Stimulated activated CD4-positive, alpha-beta T cell treated with anti-CD3 and anti-CD28 coated beads, TNF-alpha, amount 100 ng/mL, for 48 hours (primary cell): Measurements from ENCODE around the gene ZMYND10.

ENCODE experiments used
- DNase-seq, 3 donors: peaks; one replicate each; pipeline ENCODE4 v3.0.0-alpha.2; 2020; ENCODE audit warnings: low read depth in 3 of 3

The ZMYND10 gene

GRCh38 chr3:50345008-50345407 is 524 bp downstream of the ZMYND10 start:
- DNase-seq = no peak

DNA sequence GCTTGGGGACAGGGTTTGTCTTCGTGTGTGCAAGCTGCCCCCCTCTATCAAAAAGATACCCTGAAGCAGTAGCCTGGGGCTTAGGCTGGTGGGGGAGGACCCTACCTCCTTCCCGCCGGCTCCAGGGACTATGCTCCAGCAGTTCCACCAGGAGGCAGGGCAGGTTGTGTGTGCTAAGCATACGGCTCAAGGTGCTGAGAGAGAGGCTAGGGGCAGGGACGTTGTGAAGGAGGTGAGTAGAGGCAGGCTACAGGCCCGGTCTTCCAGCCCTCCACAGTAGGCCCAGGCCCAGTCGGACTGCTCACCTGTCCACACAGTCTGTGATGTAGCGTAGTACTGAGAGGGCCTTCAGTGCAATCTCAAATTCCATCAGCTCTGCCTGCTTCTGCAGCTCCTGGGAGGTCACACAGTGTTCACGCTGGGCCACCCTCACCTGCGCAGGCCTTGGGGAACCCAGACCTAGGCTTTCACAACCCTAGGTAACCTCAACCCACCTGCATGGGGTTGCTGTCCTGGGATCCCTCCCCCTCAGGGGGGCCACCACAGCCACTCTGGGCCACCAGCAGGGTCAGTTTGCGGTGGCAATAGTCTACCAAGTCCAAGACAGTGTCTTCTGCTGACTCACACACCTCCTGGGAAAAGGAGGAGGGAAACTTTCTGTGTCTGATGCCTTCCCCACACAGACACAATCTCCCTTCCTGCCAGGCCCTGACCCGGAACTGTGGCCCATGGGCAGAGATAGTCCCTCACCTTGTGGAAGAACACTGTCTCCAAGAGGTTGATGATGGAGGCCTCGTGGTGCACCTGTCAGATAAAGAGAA is 2.5 kb downstream of the ZMYND10 start:
- no peak for DNase-seq

- no peak for DNase-seq
Measured at GRCh38 chr3:50341996-50342650, 3.4 kb downstream of the ZMYND10 start.

DNA sequence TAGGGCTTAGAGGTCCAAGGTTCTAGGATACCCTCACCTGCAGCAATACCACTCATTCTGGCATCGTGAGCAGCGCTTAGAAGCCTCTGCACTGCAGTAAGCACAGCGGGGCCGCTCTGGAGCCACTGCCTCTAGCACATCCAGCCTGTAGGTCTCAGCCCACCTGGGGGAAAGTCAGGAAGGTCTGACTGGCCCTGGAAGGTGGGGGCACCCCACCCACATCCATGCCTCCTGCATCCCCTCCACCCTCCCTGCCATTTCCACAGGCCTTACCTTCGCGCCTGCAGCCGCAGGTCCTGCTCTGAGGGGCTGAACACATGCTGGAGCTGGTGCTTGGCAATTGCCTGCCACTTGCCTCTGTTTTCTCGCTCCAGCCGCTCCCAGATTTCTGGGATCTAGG is 4.0 kb downstream of the ZMYND10 start:
- DNase-seq = no peak

GRCh38 chr3:50340448-50341329 is 4.8 kb downstream of the ZMYND10 start, which contains the start of gene RASSF1:
RASSF1 (minus strand) TSS chr3:50340836; CDS start chr3:50340805, 31 bp downstream.
- peak in 2 of 3 donors; percentile 56 to 65 for DNase-seq

DNA sequence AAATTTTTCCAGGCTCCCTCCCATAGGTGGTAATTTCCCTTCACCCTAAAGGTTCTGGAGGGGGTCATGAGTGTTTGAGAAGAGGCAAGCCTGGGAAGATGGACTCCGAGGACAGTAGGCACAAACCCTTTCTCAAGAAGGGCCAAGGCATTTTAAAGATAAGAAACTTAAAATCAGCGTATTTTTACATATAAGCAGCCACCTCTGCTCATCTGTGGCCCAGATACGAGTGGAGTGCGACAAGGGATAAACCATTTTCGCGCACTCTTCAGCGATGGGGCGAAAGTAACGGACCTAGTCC is 5.4 kb downstream of the ZMYND10 start:
- DNase-seq = no peak

DNA sequence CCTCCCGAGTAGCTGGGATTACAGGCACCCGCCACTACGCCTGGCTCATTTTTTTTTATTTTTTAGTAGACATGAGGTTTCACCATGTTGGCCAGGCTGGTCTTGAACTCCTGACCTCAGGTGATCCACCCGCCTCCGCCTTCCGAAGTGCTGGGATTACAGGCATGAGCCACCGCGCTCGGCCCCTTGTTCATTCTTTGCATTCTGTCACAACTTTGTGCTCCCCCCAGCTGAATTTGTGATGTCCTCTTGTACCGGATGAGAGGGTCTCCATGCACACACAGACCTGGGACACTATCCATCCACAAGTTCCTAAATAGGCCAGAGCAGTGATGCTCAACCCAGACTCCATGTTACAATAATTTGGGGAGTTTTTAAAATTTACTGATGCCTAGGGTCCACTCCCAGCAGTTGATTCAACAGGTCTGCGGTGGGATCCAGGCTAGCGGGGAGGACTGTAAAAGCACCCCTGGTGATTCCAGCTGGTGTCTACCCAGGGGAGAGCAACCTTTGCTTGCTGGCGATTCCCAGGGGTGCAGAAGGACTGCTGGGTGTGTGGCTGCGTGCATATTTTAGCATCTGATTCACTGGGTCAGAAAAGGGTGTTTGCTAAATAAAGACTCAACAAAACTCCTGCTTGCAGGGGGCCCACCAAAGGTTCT is 5.9 kb downstream of the ZMYND10 start:
- no peak for DNase-seq

DNA sequence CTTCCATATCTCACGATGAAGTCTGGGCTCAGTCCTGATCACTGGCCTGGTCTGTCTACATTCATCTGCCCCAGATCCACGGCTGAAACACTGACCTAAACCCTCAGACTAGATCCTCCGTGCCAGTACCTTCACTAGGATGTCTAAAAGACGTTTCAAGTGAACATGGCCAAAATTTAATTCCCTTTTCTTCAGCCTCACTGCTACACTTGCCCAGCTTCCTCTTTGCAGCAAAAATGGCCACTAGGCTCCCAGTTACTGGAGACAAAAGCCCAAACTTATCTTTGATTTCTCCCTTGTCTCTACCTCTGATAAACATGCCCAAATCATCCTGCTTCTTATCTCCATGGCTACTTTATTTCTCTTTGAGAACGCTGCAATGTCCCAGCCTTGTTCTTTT is 6.6 kb downstream of the ZMYND10 start:
- DNase-seq = no peak

DNA sequence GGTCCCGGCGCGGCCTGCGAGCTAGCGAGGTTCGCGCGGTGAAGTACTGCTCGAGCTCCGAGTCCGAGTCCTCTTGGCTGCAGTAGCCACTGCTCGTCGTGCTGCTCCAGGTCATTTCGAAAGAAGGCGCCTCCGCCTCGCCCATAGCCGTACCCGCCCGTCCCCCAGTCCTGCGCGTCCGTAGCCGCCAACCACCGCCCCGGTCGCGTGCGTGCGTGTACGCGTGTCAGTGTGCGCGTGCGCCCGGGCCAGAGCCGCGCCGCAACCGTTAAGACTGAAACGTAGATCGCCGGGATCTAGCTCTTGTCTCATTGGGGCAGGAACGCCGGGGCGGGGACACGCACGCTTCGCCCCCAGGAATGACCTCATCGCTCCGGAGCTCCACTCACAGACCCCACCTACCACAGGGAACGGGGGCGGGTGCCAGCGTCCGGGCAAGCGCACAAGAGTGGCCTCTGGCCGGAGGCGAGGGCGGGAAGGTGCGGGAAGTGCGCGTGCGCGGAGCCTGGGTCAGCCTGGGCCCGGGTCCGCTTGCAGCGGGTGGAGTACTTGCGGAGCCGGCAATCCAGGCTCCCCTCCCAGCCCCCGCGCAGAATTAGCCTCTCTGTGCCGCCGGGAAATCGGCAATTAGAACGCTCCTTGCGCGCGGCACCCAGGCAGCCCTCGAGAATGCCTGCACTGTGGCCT is 8.2 kb downstream of the ZMYND10 start:
- DNase-seq = peak; percentile 94 to 97 (median 95)

GRCh38 chr3:50336452-50337174 is 8.9 kb downstream of the ZMYND10 start:
- DNase-seq = no peak

DNA sequence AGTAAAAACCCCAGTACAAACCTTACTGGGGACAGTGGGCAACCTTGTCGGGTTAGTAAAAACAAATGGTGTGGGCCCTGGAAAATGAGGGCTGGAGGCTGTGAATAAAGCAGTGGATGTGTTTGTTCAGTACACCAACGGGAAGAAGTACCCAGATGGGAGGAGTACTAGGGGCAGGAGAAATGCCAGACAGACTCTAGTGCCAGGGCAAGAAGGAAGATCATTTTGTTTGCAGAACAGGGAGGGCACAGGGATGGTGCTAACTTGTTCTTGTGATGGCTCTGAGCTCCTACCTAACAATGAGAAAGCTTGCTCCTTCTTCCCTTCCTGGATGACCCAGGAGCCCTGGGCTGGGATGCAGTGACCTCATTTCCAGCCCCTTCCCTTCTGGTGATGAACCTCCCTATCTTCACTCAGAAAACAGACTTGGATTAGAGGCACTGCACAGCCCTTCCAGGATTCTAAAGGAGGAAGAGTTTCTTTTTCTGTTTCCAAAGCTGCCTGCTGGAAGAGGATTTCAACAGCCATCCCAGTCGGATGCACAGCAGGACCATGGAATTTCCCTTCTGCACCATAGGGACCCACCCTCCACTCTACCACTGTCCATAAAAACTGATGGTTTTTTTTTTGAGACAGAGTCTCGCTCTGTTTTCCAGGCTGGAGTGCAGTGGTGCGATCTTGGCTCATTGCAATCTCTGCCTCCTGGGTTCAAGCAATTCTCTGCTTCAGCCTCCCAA is 11.0 kb downstream of the ZMYND10 start:
- no peak for DNase-seq

DNA sequence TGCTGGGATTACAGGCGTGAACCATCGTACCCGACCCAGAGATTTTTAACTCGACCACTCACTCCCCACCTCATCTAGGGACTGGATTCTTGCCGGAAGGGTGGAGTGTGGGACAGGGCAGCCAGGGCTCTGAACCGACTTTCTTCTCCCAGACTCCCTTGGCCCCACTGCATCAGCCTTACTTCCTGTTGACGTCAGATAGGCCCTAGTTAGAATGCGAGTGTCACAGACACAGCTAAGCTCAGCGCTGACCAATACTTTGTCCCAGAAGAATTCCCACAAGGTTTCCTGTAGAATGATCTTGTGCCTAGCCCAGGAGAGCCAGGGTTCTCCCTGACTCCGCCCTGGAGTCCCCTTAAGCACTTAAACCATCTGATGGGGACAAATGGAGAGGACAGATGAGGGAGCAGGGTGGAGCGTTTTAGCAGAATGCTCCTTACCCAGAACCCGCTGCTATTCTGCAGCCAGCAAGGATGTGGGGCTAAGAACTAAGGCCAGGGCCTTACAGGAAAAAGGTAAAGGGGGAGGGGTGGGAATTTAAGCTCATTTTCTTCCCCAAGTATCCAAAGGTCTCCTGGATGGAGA is 11.7 kb downstream of the ZMYND10 start:
- DNase-seq = no peak

- DNase-seq = no peak
Measured at GRCh38 chr3:50331364-50331907, 14.1 kb downstream of the ZMYND10 start.

GRCh38 chr3:50330330-50330729 is 15.2 kb downstream of the ZMYND10 start:
- no peak for DNase-seq

- DNase-seq = peak; percentile 86 to 93 (median 92)
Measured at GRCh38 chr3:50327943-50328691, 17.4 kb downstream of the ZMYND10 start, which contains the start of gene TUSC2. TUSC2 (minus strand) TSS chr3:50328223; CDS start chr3:50328099, 124 bp downstream.

GRCh38 chr3:50327129-50327528 is 18.4 kb downstream of the ZMYND10 start:
- DNase-seq = no peak

- DNase-seq = no peak
Measured at GRCh38 chr3:50326182-50326541, 19.4 kb downstream of the ZMYND10 start.

DNA sequence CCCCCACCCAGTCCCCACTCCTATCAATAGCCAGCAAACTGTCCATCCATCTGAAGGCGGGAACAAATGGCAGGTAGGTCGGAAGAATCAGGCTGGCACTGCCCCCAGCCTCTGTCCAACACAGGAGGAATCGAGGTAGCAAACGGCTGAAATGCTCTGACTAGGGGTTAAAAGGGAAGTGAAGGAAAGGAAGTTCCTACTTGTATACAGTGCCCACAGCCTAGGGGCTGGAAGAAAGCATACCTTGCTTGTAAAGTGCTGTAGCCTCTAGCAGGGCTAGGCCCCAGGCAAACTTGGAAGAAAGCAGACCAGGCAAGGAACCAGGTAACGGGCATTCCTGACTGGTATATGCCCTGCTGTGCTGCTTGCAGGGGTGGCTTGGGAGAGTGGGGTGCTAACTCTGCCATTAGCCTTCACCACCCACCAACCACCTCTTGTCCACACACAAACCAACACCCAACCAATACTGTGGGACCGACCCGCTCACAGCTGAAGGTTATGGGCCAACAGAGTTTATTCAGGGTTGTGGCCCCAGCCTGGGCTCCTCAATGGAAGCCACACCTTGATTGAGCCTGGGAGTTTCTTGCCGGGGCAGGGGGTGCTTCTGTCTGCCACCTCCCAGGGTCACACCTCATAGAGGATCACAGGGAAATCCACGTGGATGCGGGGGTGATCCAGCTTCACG is 19.9 kb downstream of the ZMYND10 start:
- DNase-seq = no peak
